Middle frontal gyrus (tissue), 1 donor: ENCODE measurements around the gene ACBD4.

Source experiments
- DNase-seq: peaks from one replicate; pipeline ENCODE4 v3.0.0-alpha.2; 2015; ENCODE audit warnings: low spot score; ENCODE audit errors: extremely low spot score

ACBD4 gene

GRCh38 chr17:45104029-45104428 is 31.5 kb upstream of the ACBD4 start:
- DNase-seq, result no peak

GRCh38 chr17:45104497-45104896 is 31.0 kb upstream of the ACBD4 start:
- DNase-seq, result no peak

GRCh38 chr17:45104907-45105624 is 30.4 kb upstream of the ACBD4 start:
- no peak for DNase-seq

- DNase-seq, result no peak
These were observed 29.4 kb upstream of the ACBD4 start for GRCh38 chr17:45106096-45106495.

- DNase-seq, result no peak
These were observed 28.9 kb upstream of the ACBD4 start for GRCh38 chr17:45106582-45106981.

GRCh38 chr17:45107293-45108010 is 28.0 kb upstream of the ACBD4 start:
- DNase-seq, result no peak

- no peak for DNase-seq
These were observed 27.4 kb upstream of the ACBD4 start for GRCh38 chr17:45108051-45108450.

- no peak for DNase-seq
These were observed 26.6 kb upstream of the ACBD4 start for GRCh38 chr17:45108595-45109521.

GRCh38 chr17:45110676-45111611 is 24.5 kb upstream of the ACBD4 start:
- no peak for DNase-seq

GRCh38 chr17:45111850-45112249 is 23.6 kb upstream of the ACBD4 start:
- no peak for DNase-seq

GRCh38 chr17:45112559-45113423 is 22.7 kb upstream of the ACBD4 start:
- no peak for DNase-seq

- no peak for DNase-seq
These were observed 22.1 kb upstream of the ACBD4 start for GRCh38 chr17:45113424-45113754.

- DNase-seq, result no peak
These were observed 21.2 kb upstream of the ACBD4 start for GRCh38 chr17:45114117-45114932.

- DNase-seq, result no peak
These were observed 20.4 kb upstream of the ACBD4 start for GRCh38 chr17:45115015-45115625.

- DNase-seq, result no peak
These were observed 19.6 kb upstream of the ACBD4 start for GRCh38 chr17:45115871-45116270.

GRCh38 chr17:45116434-45117016 is 19.0 kb upstream of the ACBD4 start:
- DNase-seq, result no peak

- DNase-seq, result no peak
These were observed 18.2 kb upstream of the ACBD4 start for GRCh38 chr17:45117334-45117733.
